ENCODE data around the gene RNF112. TPM values are rescaled to one million over a fixed set of nuclear protein-coding genes. Genes with fewer than 3 reads are reported as not detected.

RNF112 gene
- total RNA-seq, 5 donors from 2014 or later (not counting 1 experiment from before 2014, with no cell fraction given): 0.40 to 1.8 (median 1.2) TPM

- Mint-ChIP-seq H3K4me1 (peaks cover 0 to 16% (median 3%) of the 10 kb centered on the region in 3 donors), H3K4me3 (no peak overlapping the region), H3K36me3 (no peaks in the 10 kb centered on the region), H3K27me3 (peaks cover 0 to 2% of the 10 kb centered on the region in 2 donors), H3K27ac (no peak overlapping the region), H3K9me3 (no peaks in the 10 kb centered on the region)
- ChIA-PET POLR2A (no interaction called here), CTCF (no interaction called here)
- DNase-seq (no peak), ATAC-seq (replicated peaks in 1 of 4) (no peak)
- no peaks in the 10 kb centered on the region for H3K4me1 ChIP-seq (ENCODE audit: control insufficient read depth in 1 of 2, extremely low read depth in 1 of 2, insufficient read depth in 2 of 2, low read length in 2 of 2)
- no peak overlapping the region for H3K4me3 ChIP-seq (ENCODE audit: control insufficient read depth in 1 of 2, extremely low read depth in 1 of 2, low read length in 1 of 2)
- H3K36me3 ChIP-seq (ENCODE audit: control insufficient read depth in 2 of 2, extremely low read depth in 1 of 2, insufficient read depth in 1 of 2, low read length in 1 of 2): no peaks in the 10 kb centered on the region
- no peaks in the 10 kb centered on the region for H3K9me3 ChIP-seq
- H3K27me3 ChIP-seq (replicated peaks in 1 of 2; ENCODE audit: control insufficient read depth in 2 of 2, extremely low read depth in 1 of 2, insufficient read depth in 2 of 2, low read length in 1 of 2): peaks cover 0 to 3% of the 10 kb centered on the region in 2 experiments
- WGBS (ENCODE audit: insufficient coverage): no CpG with 5 or more reads among the region's 4 CpGs
- no peak overlapping the region for H3K27ac ChIP-seq (ENCODE audit: low read length)
These were observed 10.2 kb downstream of the RNF112 start for GRCh38 chr17:19421219-19421618.

DNA sequence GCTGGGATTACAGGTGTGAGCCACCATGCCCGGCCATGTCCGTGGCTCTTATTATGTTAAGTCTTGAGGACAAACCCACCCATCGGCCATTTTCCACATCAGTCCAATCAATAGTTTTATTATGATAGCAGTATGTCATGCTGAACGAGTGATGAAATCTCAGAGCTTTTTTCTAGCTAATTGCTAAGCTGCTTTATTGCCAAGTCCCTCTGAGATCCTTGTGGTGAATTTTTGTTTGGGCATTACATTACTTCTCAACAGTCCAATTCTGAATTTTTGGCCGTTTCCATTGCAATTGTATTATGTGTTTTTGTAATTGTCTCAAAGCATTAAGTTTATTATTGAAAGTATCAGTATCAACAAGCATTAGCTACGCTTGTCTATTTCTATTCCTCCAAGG is 10.9 kb downstream of the RNF112 start:
- Histone ChIP-seq H3K9me3 (no peaks in the 10 kb centered on the region), H3K36me3 (ENCODE audit: control insufficient read depth in 2 of 2, extremely low read depth in 1 of 2, insufficient read depth in 1 of 2, low read length in 1 of 2) (no peaks in the 10 kb centered on the region), H3K27me3 (replicated peaks in 1 of 2; ENCODE audit: control insufficient read depth in 2 of 2, extremely low read depth in 1 of 2, insufficient read depth in 2 of 2, low read length in 1 of 2) (peaks cover 0 to 3% of the 10 kb centered on the region in 2 experiments), H3K27ac (ENCODE audit: low read length) (no peak overlapping the region), H3K4me3 (ENCODE audit: control insufficient read depth in 1 of 2, extremely low read depth in 1 of 2, low read length in 1 of 2) (no peak overlapping the region), H3K4me1 (ENCODE audit: control insufficient read depth in 1 of 2, extremely low read depth in 1 of 2, insufficient read depth in 2 of 2, low read length in 2 of 2) (no peaks in the 10 kb centered on the region)
- Mint-ChIP-seq H3K4me1 (peaks cover 0 to 16% (median 3%) of the 10 kb centered on the region in 3 donors), H3K4me3 (no peak overlapping the region), H3K27ac (no peak overlapping the region), H3K9me3 (no peaks in the 10 kb centered on the region), H3K27me3 (peaks cover 2 to 3% of the 10 kb centered on the region in 2 donors), H3K36me3 (no peaks in the 10 kb centered on the region)
- POLR2A ChIA-PET: no interaction called here
- CTCF ChIA-PET: no interaction called here
- ATAC-seq (replicated peaks in 1 of 4): no peak
- WGBS (ENCODE audit: insufficient coverage): no CpG with 5 or more reads among the region's 6 CpGs
- DNase-seq: no peak

DNA sequence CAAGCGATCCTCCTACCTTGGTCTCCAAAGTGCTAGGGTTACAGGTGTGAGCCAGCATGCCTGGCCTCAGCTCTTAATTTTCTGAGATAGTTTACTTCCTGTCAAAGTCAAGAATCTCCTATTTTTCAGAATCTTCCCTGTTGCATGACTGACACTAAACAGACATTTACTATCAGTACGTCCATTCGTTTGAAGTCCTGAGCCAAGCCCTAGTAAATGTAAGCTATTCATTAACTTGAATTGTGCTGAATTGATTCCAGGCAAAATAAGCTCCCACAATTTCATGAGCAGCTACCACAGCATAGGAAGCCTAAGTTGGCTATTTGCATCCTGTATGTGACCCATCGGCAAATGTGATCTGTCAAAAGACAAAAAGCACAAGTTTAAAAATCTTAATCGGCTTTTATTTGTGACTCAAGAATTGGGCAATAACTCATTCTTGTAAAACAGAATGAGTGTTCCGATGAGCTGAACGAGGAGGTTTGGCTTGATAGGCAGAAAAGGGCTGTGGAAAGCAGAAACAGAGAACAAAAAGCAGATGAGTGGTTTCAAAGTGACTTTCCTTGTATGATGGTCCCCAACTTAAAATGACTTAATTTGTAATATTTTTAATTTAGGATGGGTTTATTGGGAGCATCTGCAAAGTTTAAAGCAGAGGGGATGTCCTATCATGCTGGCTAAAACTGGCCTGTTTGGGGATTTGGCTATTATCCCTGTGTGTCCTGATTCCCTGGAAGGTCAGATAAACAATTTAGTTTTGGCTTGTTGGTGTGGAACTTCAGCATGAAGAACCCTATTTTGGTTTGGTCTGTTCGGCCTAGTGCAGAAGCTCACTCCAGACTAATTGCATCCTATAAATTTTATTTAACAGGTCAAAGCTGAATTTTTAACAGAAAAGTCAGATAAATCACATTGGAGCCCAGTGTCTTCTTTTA is 14.2 kb downstream of the RNF112 start:
- Histone ChIP-seq H3K36me3 (ENCODE audit: control insufficient read depth in 2 of 2, extremely low read depth in 1 of 2, insufficient read depth in 1 of 2, low read length in 1 of 2) (no peaks in the 10 kb centered on the region), H3K4me1 (ENCODE audit: control insufficient read depth in 1 of 2, extremely low read depth in 1 of 2, insufficient read depth in 2 of 2, low read length in 2 of 2) (no peaks in the 10 kb centered on the region), H3K27me3 (replicated peaks in 1 of 2; ENCODE audit: control insufficient read depth in 2 of 2, extremely low read depth in 1 of 2, insufficient read depth in 2 of 2, low read length in 1 of 2) (peaks cover 0 to 6% of the 10 kb centered on the region in 2 experiments), H3K27ac (ENCODE audit: low read length) (no peak overlapping the region), H3K9me3 (no peaks in the 10 kb centered on the region), H3K4me3 (ENCODE audit: control insufficient read depth in 1 of 2, extremely low read depth in 1 of 2, low read length in 1 of 2) (no peak overlapping the region)
- POLR2A ChIA-PET: interaction anchor here in 1 of 2 donors (0.6 kb wide), 1 partner anchor 1214 kb away, joined by 6 read pairs; no protein-coding TSS in a partner anchor
- no peaks in the 10 kb centered on the region for H3K36me3 Mint-ChIP-seq
- H3K4me3 Mint-ChIP-seq: no peak overlapping the region
- no peak for DNase-seq
- no peak for ATAC-seq (replicated peaks in 1 of 4)
- no peak overlapping the region for H3K27ac Mint-ChIP-seq
- no peaks in the 10 kb centered on the region for H3K9me3 Mint-ChIP-seq
- 86% methylated on average over 3 of the region's 8 CpGs for WGBS (ENCODE audit: insufficient coverage)
- H3K4me1 Mint-ChIP-seq: no peaks in the 10 kb centered on the region
- peaks cover 3% of the 10 kb centered on the region in 2 donors for H3K27me3 Mint-ChIP-seq
- CTCF ChIA-PET: no interaction called here

DNA sequence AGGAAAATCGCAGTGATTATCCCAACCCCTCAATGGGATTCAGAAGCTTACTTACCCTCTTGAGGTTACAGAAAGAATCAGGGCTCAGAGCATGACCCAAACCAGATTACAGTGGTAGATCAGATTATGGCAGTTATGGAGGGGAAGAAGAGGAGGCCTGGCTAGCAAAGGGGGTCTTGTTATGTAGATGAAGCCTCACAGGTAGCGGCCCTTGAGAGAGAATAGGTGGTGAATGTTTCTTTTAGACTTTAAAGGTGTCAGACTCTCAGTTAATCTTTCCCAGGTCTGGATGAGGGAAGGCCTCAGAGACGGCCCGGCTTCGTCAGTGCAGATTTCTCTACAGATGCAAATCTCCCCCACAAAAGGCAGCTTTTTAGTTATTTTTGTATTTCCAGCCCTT is 15.6 kb downstream of the RNF112 start:
- ChIA-PET POLR2A (no interaction called here), CTCF (no interaction called here)
- WGBS (ENCODE audit: insufficient coverage): no CpG with 5 or more reads among the region's 5 CpGs

DNA sequence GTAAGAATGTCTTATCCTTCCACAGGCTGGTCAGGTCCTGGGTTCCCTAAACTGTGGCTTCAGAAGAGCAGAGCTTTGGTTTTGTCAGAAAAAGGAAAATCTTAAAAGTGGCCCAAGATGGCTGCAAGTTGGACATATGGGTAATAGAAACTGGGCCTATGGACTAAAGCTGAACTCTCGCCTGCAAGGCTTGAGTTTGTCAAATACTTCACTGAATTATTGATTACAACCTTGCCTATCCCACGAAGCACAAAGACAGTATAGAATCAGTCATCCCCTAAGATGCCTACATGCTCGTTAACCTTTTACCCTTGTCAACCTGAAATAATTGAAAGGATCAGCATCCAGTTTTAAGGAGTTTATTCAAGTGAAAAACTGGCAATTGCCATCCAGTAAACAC is 20.7 kb downstream of the RNF112 start:
- no peaks in the 10 kb centered on the region for H3K9me3 ChIP-seq
- no peaks in the 10 kb centered on the region for H3K9me3 Mint-ChIP-seq
- ChIA-PET POLR2A (no interaction called here), CTCF (no interaction called here)
- 80% methylated on average over 2 of the region's 3 CpGs for WGBS (ENCODE audit: insufficient coverage)
- ATAC-seq (replicated peaks in 1 of 4) (no peak), DNase-seq (no peak)
- H3K27me3 Mint-ChIP-seq: peaks cover 0 to 3% of the 10 kb centered on the region in 2 donors
- H3K4me1 Mint-ChIP-seq: no peaks in the 10 kb centered on the region
- H3K4me3 ChIP-seq (ENCODE audit: control insufficient read depth in 1 of 2, extremely low read depth in 1 of 2, low read length in 1 of 2): no peak overlapping the region
- H3K27me3 ChIP-seq (replicated peaks in 1 of 2; ENCODE audit: control insufficient read depth in 2 of 2, extremely low read depth in 1 of 2, insufficient read depth in 2 of 2, low read length in 1 of 2): peaks cover 0 to 6% of the 10 kb centered on the region in 2 experiments
- no peaks in the 10 kb centered on the region for H3K4me1 ChIP-seq (ENCODE audit: control insufficient read depth in 1 of 2, extremely low read depth in 1 of 2, insufficient read depth in 2 of 2, low read length in 2 of 2)
- H3K27ac Mint-ChIP-seq: no peak overlapping the region
- no peaks in the 10 kb centered on the region for H3K36me3 ChIP-seq (ENCODE audit: control insufficient read depth in 2 of 2, extremely low read depth in 1 of 2, insufficient read depth in 1 of 2, low read length in 1 of 2)
- no peaks in the 10 kb centered on the region for H3K36me3 Mint-ChIP-seq
- no peak overlapping the region for H3K4me3 Mint-ChIP-seq
- no peak overlapping the region for H3K27ac ChIP-seq (ENCODE audit: low read length)

More for the DNA sequence above, 15.6 kb downstream of the RNF112 start:
- Mint-ChIP-seq H3K4me3 (no peak overlapping the region), H3K4me1 (no peaks in the 10 kb centered on the region), H3K36me3 (no peaks in the 10 kb centered on the region), H3K27me3 (peaks cover 3% of the 10 kb centered on the region in 2 donors), H3K27ac (no peak overlapping the region), H3K9me3 (no peaks in the 10 kb centered on the region)
- Histone ChIP-seq H3K9me3 (no peaks in the 10 kb centered on the region), H3K27me3 (replicated peaks in 1 of 2; ENCODE audit: control insufficient read depth in 2 of 2, extremely low read depth in 1 of 2, insufficient read depth in 2 of 2, low read length in 1 of 2) (peaks cover 0 to 6% of the 10 kb centered on the region in 2 experiments), H3K27ac (ENCODE audit: low read length) (no peak overlapping the region), H3K36me3 (ENCODE audit: control insufficient read depth in 2 of 2, extremely low read depth in 1 of 2, insufficient read depth in 1 of 2, low read length in 1 of 2) (no peaks in the 10 kb centered on the region), H3K4me3 (ENCODE audit: control insufficient read depth in 1 of 2, extremely low read depth in 1 of 2, low read length in 1 of 2) (no peak overlapping the region), H3K4me1 (ENCODE audit: control insufficient read depth in 1 of 2, extremely low read depth in 1 of 2, insufficient read depth in 2 of 2, low read length in 2 of 2) (no peaks in the 10 kb centered on the region)
- no peak for ATAC-seq (replicated peaks in 1 of 4)
- no peak for DNase-seq

DNA sequence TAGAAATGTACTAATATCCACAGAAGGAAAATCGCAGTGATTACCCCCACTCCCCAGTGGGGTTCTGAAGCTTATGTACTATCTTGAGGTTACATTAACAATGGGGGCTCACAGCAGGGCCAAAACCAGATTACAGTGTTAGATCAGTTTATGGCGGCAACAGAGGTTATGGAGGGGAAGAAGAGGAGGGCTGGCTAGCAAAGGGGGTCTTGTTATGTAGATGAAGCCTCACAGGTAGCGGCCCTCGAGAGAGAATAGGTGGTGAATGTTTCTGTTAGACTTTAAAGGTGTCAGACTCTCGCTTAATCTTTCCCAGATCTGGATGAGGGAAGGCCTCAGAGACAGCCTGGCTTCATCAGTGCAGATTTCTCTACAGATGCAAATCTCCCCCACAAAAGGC is 22.2 kb downstream of the RNF112 start:
- Mint-ChIP-seq H3K9me3 (no peaks in the 10 kb centered on the region), H3K27ac (no peak overlapping the region), H3K27me3 (peaks cover 0 to 2% of the 10 kb centered on the region in 2 donors), H3K4me1 (no peaks in the 10 kb centered on the region), H3K36me3 (no peaks in the 10 kb centered on the region), H3K4me3 (no peak overlapping the region)
- H3K27ac ChIP-seq (ENCODE audit: low read length): no peak overlapping the region
- CTCF ChIA-PET: interaction anchor here (0.9 to 1.1 kb wide), 2 partner anchors 327 to 359 kb away, joined by 3 to 4 read pairs; no protein-coding TSS in a partner anchor
- H3K4me3 ChIP-seq (ENCODE audit: control insufficient read depth in 1 of 2, extremely low read depth in 1 of 2, low read length in 1 of 2): no peak overlapping the region
- ATAC-seq (replicated peaks in 1 of 4) (no peak), DNase-seq (no peak)
- 100% methylated on average over 1 of the region's 5 CpGs for WGBS (ENCODE audit: insufficient coverage)
- H3K4me1 ChIP-seq (ENCODE audit: control insufficient read depth in 1 of 2, extremely low read depth in 1 of 2, insufficient read depth in 2 of 2, low read length in 2 of 2): no peaks in the 10 kb centered on the region
- no peaks in the 10 kb centered on the region for H3K36me3 ChIP-seq (ENCODE audit: control insufficient read depth in 2 of 2, extremely low read depth in 1 of 2, insufficient read depth in 1 of 2, low read length in 1 of 2)
- H3K27me3 ChIP-seq (replicated peaks in 1 of 2; ENCODE audit: control insufficient read depth in 2 of 2, extremely low read depth in 1 of 2, insufficient read depth in 2 of 2, low read length in 1 of 2): peaks cover 0 to 4% of the 10 kb centered on the region in 2 experiments
- POLR2A ChIA-PET: no interaction called here
- H3K9me3 ChIP-seq: no peaks in the 10 kb centered on the region
